Measurements from ENCODE around the gene KYAT1.

GRCh38 chr9:128810873-128811272 lies 70.9 kb downstream of the KYAT1 start:
- TF ChIP-seq CTCF (IDR thresholded peaks at IDR 0.05; ENCODE audit: insufficient read depth, low read depth, low read length) (no peak), EZH2 (IDR thresholded peaks at IDR 0.05; ENCODE audit: insufficient read depth, low read length) (no peak)
